ENCODE measurements around the gene ENO3. TPM values are rescaled to one million over a fixed set of nuclear protein-coding genes. Genes with fewer than 3 reads are reported as not detected.

Gene ENO3
- total RNA-seq, 1 experiment from 2014 or later = 52.8 TPM

DNA sequence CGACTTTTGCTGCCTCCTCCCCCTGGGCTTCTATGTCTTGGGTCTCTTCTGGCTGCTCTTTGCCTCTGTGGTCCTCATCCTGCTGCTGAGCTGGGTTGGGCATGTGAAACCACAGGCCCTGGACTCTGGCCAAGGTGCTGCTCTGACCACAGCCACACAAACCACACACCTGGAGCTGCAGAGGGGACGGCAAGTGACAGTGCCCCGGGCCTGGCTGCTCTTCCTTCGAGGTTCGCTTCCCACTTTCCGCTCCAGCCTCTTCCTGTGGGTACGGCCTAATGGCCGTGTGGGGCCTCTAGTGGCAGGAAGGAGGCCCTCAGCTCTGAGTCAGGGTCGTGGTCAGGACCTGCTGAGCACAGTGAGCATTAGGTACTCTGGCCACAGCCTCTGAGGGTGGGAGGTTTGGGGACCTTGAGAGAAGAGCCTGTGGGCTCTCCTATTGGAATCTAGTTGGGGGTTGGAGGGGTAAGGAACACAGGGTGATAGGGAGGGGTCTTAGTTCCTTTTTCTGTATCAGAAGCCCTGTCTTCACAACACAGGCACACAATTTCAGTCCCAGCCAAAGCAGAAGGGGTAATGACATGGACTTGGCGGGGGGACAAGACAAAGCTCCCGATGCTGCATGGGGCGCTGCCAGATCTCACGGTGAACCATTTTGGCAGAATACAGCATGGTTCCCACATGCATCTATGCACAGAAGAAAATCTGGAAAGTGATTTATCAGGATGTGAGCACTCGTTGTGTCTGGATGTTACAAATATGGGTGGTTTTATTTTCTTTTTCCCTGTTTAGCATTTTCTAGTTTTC is 16.5 kb upstream of the ENO3 start:
- DNase-seq (ENCODE audit: low spot score) = peak; percentile 64

DNA sequence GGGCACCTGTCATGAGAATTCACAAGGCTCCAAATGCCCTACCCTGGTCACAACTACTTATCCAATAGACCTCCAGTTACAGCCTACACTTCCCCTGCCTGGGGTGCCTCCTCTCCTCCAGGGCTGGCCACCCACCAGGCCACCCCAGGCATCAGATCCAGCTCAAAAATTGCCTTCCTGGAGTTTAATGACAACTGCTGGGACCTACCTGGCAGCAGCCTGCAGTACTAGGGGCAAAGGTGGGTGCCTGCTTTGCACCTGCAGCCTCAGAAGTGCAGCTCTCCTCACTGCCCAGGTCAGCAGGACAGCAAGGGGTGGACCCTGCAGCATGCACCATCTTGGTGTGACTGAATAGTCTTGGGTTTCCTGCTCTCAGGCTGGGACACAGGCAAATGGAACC is 15.3 kb upstream of the ENO3 start:
- in situ Hi-C loops (cut with HindIII; ENCODE audit: low sequenced_read_pairs) = no loop called here
- no peak for DNase-seq (ENCODE audit: low spot score)

More for the DNA sequence above, 16.5 kb upstream of the ENO3 start:
- in situ Hi-C loops (cut with HindIII; ENCODE audit: low sequenced_read_pairs) = no loop called here

- no peak for DNase-seq (ENCODE audit: low spot score)
- in situ Hi-C loops (cut with HindIII; ENCODE audit: low sequenced_read_pairs) = no loop called here
Observed at GRCh38 chr17:4936436-4936835, 14.5 kb upstream of the ENO3 start.

GRCh38 chr17:4937553-4937952 is 13.4 kb upstream of the ENO3 start:
- no peak for DNase-seq (ENCODE audit: low spot score)
- in situ Hi-C loops (cut with HindIII; ENCODE audit: low sequenced_read_pairs) = no loop called here

DNA sequence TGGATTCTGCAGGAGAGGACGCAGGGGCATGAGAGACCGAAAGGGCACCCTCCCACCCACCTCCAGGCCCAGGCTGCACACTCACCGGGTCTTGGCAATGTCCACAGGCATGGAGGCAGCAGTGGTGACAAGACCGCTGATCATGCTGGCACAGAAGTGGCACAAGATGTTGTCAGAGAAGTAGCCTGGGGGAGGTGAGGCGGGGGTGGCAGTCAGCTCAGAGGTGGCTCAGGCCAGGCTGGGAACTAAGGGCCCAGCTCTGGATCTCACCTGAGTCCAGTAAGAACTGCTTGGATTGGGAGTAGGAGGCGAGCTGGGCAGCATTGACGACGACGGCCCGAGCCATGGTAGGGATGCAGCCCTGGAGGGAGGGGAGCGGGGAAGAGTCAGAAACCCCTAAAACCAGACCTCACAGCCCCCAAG is 12.8 kb upstream of the ENO3 start:
- DNase-seq (ENCODE audit: low spot score) = no peak
- in situ Hi-C loops (cut with HindIII; ENCODE audit: low sequenced_read_pairs) = no loop called here

DNA sequence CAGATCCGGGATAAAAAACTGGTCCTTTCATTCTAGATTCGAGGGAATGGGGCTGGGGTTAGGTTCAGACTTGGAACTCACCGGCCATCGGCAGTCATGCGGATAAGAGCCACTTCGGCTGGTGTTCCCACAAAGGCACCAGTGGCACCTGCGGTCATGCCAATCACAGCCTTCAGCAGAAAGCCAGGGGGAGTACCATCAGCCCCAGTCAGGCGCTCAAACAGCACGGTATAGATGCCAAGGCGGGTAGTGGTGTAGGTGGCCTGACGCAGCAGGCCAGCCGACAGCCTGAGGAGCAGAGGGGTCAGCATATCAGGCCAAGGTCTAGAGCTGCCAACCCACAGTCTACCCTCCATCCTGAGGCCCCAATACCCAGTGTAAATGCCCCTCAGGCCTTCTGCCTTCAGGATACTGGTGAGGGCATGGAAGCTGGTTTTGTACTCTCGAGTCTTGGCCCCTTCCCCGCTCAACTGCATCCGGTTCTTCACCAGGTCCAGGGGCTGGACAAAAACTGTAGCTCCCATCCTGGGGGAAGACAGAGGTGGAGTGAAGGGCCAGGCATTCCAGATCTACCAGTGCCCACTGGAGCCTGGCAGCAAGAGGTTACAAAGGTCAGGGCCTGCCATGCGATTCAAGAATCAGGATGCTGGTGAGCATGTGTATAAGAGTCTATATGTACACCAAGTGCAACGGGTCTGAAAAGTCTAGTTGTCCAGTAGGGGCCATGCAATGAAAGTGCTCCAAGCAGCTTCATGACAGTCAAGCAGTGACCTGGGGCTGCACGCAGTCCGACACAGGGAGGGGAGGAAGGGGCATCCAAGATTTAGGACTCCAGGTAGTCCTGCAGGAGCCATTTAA is 12.0 kb upstream of the ENO3 start:
- DNase-seq (ENCODE audit: low spot score) = peak; percentile 19

GRCh38 chr17:4939546-4939795 is 11.4 kb upstream of the ENO3 start:
- in situ Hi-C loops (cut with HindIII; ENCODE audit: low sequenced_read_pairs) = no loop called here
- no peak for DNase-seq (ENCODE audit: low spot score)

More for the DNA sequence above, 12.0 kb upstream of the ENO3 start:
- in situ Hi-C loops (cut with HindIII; ENCODE audit: low sequenced_read_pairs) = no loop called here

GRCh38 chr17:4939796-4940554 is 10.9 kb upstream of the ENO3 start, which contains the start of the genes RNF167 and SLC25A11:
RNF167 (plus strand) TSS chr17:4940268; CDS start chr17:4940910, 642 bp downstream.
SLC25A11 (minus strand) TSS chr17:4940046; CDS start chr17:4939910, 136 bp downstream.
- in situ Hi-C loops (cut with HindIII; ENCODE audit: low sequenced_read_pairs) = no loop called here
- DNase-seq (ENCODE audit: low spot score) = peak; percentile 99

DNA sequence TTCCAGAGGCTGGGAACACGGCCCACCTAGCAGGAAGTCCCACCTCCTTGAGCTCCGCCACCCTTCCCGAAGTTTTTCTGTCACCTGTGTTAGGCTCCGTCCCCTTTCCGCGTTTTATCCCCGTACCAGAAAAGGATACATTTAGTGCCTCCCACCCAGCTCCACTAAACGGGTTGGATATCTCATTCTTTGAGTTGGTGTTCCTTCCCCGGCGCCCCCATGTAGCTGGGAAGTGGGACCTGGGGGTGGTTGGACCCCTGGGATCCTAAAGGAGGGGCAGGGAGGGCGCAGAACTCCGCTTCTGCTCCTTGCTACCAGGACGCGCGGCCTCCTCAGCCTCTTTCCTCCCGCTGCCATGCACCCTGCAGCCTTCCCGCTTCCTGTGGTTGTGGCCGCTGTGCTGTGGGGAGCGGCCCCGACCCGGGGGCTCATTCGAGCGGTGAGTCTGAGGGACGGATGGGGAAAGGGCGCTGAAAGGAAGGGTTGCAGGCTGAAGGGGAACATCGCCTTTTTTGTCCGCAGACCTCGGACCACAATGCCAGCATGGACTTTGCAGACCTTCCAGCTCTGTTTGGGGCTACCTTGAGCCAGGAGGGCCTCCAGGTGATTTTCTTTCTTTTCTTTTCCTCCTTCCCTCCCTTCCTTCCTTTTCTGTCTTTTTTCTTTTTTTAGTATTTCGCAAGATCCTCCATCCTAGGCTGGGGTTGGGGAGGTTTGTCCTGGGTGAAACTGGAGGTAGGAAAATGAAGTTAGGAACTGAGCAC is 10.2 kb upstream of the ENO3 start:
- in situ Hi-C loops (cut with HindIII; ENCODE audit: low sequenced_read_pairs) = no loop called here
- DNase-seq (ENCODE audit: low spot score) = no peak

GRCh38 chr17:4941319-4941610 is 9.7 kb upstream of the ENO3 start:
- no peak for DNase-seq (ENCODE audit: low spot score)
- in situ Hi-C loops (cut with HindIII; ENCODE audit: low sequenced_read_pairs) = no loop called here

DNA sequence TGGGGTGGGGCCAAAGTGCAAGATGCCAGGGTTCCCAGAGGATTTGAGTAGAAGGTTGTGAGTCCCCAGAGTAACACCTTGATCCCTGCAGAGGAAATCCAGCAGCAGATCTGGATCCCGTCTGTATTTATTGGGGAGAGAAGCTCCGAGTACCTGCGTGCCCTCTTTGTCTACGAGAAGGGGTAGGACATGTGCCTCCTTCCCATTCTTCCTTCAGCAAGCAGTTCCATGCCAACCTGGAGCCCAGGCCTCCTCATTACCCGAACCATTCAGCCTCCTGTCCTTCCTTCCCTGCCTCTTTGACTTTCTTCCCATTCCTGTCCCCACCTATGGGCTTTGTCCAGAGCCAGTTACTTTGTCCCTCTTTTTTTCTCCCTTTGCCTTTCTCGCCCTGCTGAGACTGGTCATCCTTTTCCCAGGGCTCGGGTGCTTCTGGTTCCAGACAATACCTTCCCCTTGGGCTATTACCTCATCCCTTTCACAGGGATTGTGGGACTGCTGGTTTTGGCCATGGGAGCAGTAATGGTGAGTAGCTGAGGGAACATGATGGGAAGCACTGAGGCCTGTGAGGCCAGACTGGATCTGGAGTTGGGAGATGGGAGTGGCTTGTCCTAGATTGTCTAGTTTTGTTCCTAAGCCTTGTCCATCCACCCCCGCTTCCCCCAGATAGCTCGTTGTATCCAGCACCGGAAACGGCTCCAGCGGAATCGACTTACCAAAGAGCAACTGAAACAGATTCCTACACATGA is 8.0 kb upstream of the ENO3 start:
- in situ Hi-C loops (cut with HindIII; ENCODE audit: low sequenced_read_pairs) = no loop called here
- no peak for DNase-seq (ENCODE audit: low spot score)

DNA sequence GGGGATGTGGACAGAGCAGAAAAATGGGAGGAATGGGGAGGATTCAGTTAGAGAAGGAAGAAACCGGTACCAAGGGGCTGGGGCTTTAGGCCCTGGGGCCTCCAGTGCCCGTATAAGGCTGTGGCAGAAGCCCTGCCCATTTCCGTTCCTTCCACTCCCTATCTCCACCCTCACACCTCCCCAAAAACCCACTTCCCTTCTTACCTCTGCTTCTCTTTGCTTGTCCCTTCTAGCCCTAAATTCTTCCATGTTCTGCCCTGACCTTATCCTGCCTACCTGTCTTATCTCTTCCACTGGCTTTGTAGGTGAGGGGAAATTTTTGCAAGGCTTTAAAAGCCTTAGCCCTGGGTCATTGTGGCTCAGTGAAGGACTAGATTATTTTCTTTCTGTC is 6.8 kb upstream of the ENO3 start:
- in situ Hi-C loops (cut with HindIII; ENCODE audit: low sequenced_read_pairs) = no loop called here
- no peak for DNase-seq (ENCODE audit: low spot score)

GRCh38 chr17:4944554-4945175 is 6.3 kb upstream of the ENO3 start:
- no peak for DNase-seq (ENCODE audit: low spot score)
- in situ Hi-C loops (cut with HindIII; ENCODE audit: low sequenced_read_pairs) = no loop called here

- in situ Hi-C loops (cut with HindIII; ENCODE audit: low sequenced_read_pairs) = no loop called here
- DNase-seq (ENCODE audit: low spot score) = peak; percentile 23
Observed at GRCh38 chr17:4945176-4945943, 5.6 kb upstream of the ENO3 start.

DNA sequence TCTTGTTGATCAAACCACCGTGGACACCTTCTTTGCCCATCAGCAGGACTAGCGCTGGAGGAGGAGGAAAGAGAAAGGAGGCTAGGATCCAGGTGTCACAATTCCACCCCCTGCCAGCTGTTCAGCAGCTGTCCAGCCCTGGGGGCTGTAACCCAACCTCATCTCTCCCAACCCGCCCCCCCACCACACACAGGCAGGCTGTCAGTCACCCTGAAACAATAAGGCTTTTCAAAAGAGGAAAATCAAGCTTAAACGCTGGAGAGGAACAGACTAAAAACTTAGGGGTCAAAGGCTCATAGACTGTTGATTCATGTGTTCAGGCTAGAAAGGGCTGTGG is 5.0 kb upstream of the ENO3 start:
- no peak for DNase-seq (ENCODE audit: low spot score)
- in situ Hi-C loops (cut with HindIII; ENCODE audit: low sequenced_read_pairs) = no loop called here

DNA sequence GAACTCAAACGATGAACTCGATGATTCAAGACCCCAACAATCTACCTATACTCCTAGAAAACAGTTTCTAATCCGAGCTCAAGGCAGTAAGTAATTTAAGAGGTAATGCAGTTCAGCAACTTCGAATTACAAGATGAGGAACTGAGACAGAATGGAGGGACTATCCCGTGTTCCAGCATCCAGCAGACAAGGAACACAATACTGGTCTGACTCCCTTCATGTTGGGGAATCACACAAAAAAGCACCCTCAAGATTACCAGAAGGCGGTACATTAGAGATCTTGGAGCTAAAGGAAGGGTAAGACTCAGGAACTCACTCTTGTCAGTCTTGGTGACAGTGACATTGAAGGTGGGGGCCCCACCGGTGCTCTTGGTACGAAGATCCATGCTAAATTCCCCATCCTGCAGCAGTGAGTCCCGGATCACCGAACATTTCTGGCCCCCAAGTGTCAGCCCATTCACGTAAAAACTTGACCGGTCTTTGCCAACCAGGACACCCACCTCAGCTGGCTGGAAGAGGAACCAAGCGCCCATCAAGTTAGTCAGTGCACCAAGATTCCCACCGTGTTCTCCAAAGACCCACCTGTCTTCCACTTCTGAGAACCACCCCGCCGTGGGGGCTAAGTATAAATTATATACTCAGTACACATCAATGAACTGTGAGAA is 4.5 kb upstream of the ENO3 start:
- in situ Hi-C loops (cut with HindIII; ENCODE audit: low sequenced_read_pairs) = no loop called here

DNA sequence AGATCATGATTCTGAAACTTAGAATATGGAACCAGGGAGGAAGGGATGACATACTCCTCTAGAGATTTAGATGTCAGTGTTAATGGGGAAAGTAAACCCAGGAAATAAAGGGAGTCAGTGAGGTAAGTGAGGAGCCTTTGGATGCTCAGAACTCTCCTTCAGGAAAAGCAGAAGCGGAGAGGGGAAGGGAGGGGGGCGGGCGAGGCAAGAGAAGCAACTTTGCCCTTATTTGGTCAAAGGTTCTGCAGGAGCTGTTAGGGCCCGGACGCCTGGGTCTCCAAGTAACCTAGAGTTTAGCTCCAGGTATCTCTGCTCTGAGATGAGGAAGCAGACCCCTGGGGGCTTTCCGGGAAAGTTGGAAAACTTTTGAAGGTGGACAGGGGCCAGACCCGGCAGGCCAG is 3.9 kb upstream of the ENO3 start:
- no peak for DNase-seq (ENCODE audit: low spot score)

More for the DNA sequence above, 4.5 kb upstream of the ENO3 start:
- DNase-seq (ENCODE audit: low spot score) = no peak

More for the DNA sequence above, 3.9 kb upstream of the ENO3 start:
- in situ Hi-C loops (cut with HindIII; ENCODE audit: low sequenced_read_pairs) = no loop called here
